ENCODE measurements around the gene GCLC.

GCLC gene

GRCh38 chr6:53520320-53520928 is 24.5 kb downstream of the GCLC start:
- no peak overlapping the region for H3K9ac ChIP-seq (ENCODE audit: low read length)
- no peaks in the 10 kb centered on the region for H3K9me3 ChIP-seq (ENCODE audit: low read length)
- H3K4me1 ChIP-seq (ENCODE audit: insufficient read depth, low read length), result peaks cover 33% of the 10 kb centered on the region
- H3K27ac ChIP-seq (ENCODE audit: low read depth, low read length), result no peak overlapping the region
- no peaks in the 10 kb centered on the region for H3K27me3 ChIP-seq (ENCODE audit: control insufficient read depth in 1 of 2, insufficient read depth in 2 of 2, low read length in 2 of 2)
- H3K36me3 ChIP-seq (ENCODE audit: insufficient read depth, low read length), result peaks cover 25% of the 10 kb centered on the region
- H3K4me3 ChIP-seq (ENCODE audit: low read depth in 1 of 2, low read length in 2 of 2), result no peak overlapping the region

GRCh38 chr6:53518862-53519261 is 26.0 kb downstream of the GCLC start:
- Histone ChIP-seq H3K36me3 (ENCODE audit: insufficient read depth, low read length) (peaks cover 31% of the 10 kb centered on the region), H3K27ac (ENCODE audit: low read depth, low read length) (no peak overlapping the region)

GRCh38 chr6:53517021-53517420 is 27.9 kb downstream of the GCLC start:
- H3K27ac ChIP-seq (ENCODE audit: low read depth, low read length), result no peak overlapping the region
- peaks cover 31% of the 10 kb centered on the region for H3K36me3 ChIP-seq (ENCODE audit: insufficient read depth, low read length)
- H3K9me3 ChIP-seq (ENCODE audit: low read length), result no peaks in the 10 kb centered on the region
- no peak overlapping the region for H3K9ac ChIP-seq (ENCODE audit: low read length)
- no peak overlapping the region for H3K4me3 ChIP-seq (ENCODE audit: low read depth in 1 of 2, low read length in 2 of 2)
- H3K4me1 ChIP-seq (ENCODE audit: insufficient read depth, low read length), result peaks cover 20% of the 10 kb centered on the region
- H3K27me3 ChIP-seq (ENCODE audit: control insufficient read depth in 1 of 2, insufficient read depth in 2 of 2, low read length in 2 of 2), result no peaks in the 10 kb centered on the region

More at GRCh38 chr6:53518862-53519261, 26.0 kb downstream of the GCLC start:
- H3K4me3 ChIP-seq (ENCODE audit: low read depth in 1 of 2, low read length in 2 of 2), result no peak overlapping the region
- H3K9me3 ChIP-seq (ENCODE audit: low read length), result no peaks in the 10 kb centered on the region
- H3K9ac ChIP-seq (ENCODE audit: low read length), result no peak overlapping the region
- H3K27me3 ChIP-seq (ENCODE audit: control insufficient read depth in 1 of 2, insufficient read depth in 2 of 2, low read length in 2 of 2), result no peaks in the 10 kb centered on the region
- peaks cover 24% of the 10 kb centered on the region for H3K4me1 ChIP-seq (ENCODE audit: insufficient read depth, low read length)

GRCh38 chr6:53514677-53515076 is 30.2 kb downstream of the GCLC start:
- no peaks in the 10 kb centered on the region for H3K9me3 ChIP-seq (ENCODE audit: low read length)
- no peak overlapping the region for H3K27ac ChIP-seq (ENCODE audit: low read depth, low read length)
- H3K27me3 ChIP-seq (ENCODE audit: control insufficient read depth in 1 of 2, insufficient read depth in 2 of 2, low read length in 2 of 2), result no peaks in the 10 kb centered on the region
- H3K4me3 ChIP-seq (ENCODE audit: low read depth in 1 of 2, low read length in 2 of 2), result no peak overlapping the region
- H3K9ac ChIP-seq (ENCODE audit: low read length), result no peak overlapping the region
- H3K4me1 ChIP-seq (ENCODE audit: insufficient read depth, low read length), result peaks cover 21% of the 10 kb centered on the region
- H3K36me3 ChIP-seq (ENCODE audit: insufficient read depth, low read length), result peaks cover 28% of the 10 kb centered on the region

- Histone ChIP-seq H3K9me3 (ENCODE audit: low read length) (no peaks in the 10 kb centered on the region), H3K27me3 (ENCODE audit: control insufficient read depth in 1 of 2, insufficient read depth in 2 of 2, low read length in 2 of 2) (no peaks in the 10 kb centered on the region), H3K4me1 (ENCODE audit: insufficient read depth, low read length) (peaks cover 21% of the 10 kb centered on the region), H3K9ac (ENCODE audit: low read length) (no peak overlapping the region), H3K36me3 (ENCODE audit: insufficient read depth, low read length) (peaks cover 32% of the 10 kb centered on the region), H3K27ac (ENCODE audit: low read depth, low read length) (peak overlapping the region; percentile 44), H3K4me3 (ENCODE audit: low read depth in 1 of 2, low read length in 2 of 2) (no peak overlapping the region)
Measured at GRCh38 chr6:53513519-53513966, 31.4 kb downstream of the GCLC start.

- no peak overlapping the region for H3K9ac ChIP-seq (ENCODE audit: low read length)
- H3K27me3 ChIP-seq (ENCODE audit: control insufficient read depth in 1 of 2, insufficient read depth in 2 of 2, low read length in 2 of 2), result no peaks in the 10 kb centered on the region
- H3K9me3 ChIP-seq (ENCODE audit: low read length), result no peaks in the 10 kb centered on the region
- H3K36me3 ChIP-seq (ENCODE audit: insufficient read depth, low read length), result peaks cover 34% of the 10 kb centered on the region
- peak overlapping the region; percentile 44 for H3K27ac ChIP-seq (ENCODE audit: low read depth, low read length)
- no peak overlapping the region for H3K4me3 ChIP-seq (ENCODE audit: low read depth in 1 of 2, low read length in 2 of 2)
- peaks cover 21% of the 10 kb centered on the region for H3K4me1 ChIP-seq (ENCODE audit: insufficient read depth, low read length)
Measured at GRCh38 chr6:53513056-53513455, 31.8 kb downstream of the GCLC start.

GRCh38 chr6:53512626-53513025 is 32.3 kb downstream of the GCLC start:
- Histone ChIP-seq H3K36me3 (ENCODE audit: insufficient read depth, low read length) (peaks cover 34% of the 10 kb centered on the region), H3K4me3 (ENCODE audit: low read depth in 1 of 2, low read length in 2 of 2) (no peak overlapping the region), H3K9me3 (ENCODE audit: low read length) (no peaks in the 10 kb centered on the region), H3K4me1 (ENCODE audit: insufficient read depth, low read length) (peaks cover 21% of the 10 kb centered on the region), H3K27ac (ENCODE audit: low read depth, low read length) (peak overlapping the region; percentile 44), H3K9ac (ENCODE audit: low read length) (no peak overlapping the region), H3K27me3 (ENCODE audit: control insufficient read depth in 1 of 2, insufficient read depth in 2 of 2, low read length in 2 of 2) (no peaks in the 10 kb centered on the region)

GRCh38 chr6:53510746-53511145 is 34.2 kb downstream of the GCLC start:
- Histone ChIP-seq H3K36me3 (ENCODE audit: insufficient read depth, low read length) (peaks cover 42% of the 10 kb centered on the region), H3K9me3 (ENCODE audit: low read length) (no peaks in the 10 kb centered on the region), H3K9ac (ENCODE audit: low read length) (no peak overlapping the region), H3K4me3 (ENCODE audit: low read depth in 1 of 2, low read length in 2 of 2) (no peak overlapping the region), H3K27me3 (ENCODE audit: control insufficient read depth in 1 of 2, insufficient read depth in 2 of 2, low read length in 2 of 2) (no peaks in the 10 kb centered on the region), H3K27ac (ENCODE audit: low read depth, low read length) (no peak overlapping the region), H3K4me1 (ENCODE audit: insufficient read depth, low read length) (peaks cover 21% of the 10 kb centered on the region)

GRCh38 chr6:53506872-53507271 is 38.0 kb downstream of the GCLC start:
- H3K27ac ChIP-seq (ENCODE audit: low read depth, low read length), result no peak overlapping the region
- H3K4me1 ChIP-seq (ENCODE audit: insufficient read depth, low read length), result no peaks in the 10 kb centered on the region
- H3K36me3 ChIP-seq (ENCODE audit: insufficient read depth, low read length), result peaks cover 58% of the 10 kb centered on the region
- H3K4me3 ChIP-seq (ENCODE audit: low read depth in 1 of 2, low read length in 2 of 2), result no peak overlapping the region
- H3K9ac ChIP-seq (ENCODE audit: low read length), result no peak overlapping the region
- no peaks in the 10 kb centered on the region for H3K27me3 ChIP-seq (ENCODE audit: control insufficient read depth in 1 of 2, insufficient read depth in 2 of 2, low read length in 2 of 2)
- no peaks in the 10 kb centered on the region for H3K9me3 ChIP-seq (ENCODE audit: low read length)

- H3K4me3 ChIP-seq (ENCODE audit: low read depth in 1 of 2, low read length in 2 of 2), result no peak overlapping the region
- peaks cover 59% of the 10 kb centered on the region for H3K36me3 ChIP-seq (ENCODE audit: insufficient read depth, low read length)
- no peak overlapping the region for H3K27ac ChIP-seq (ENCODE audit: low read depth, low read length)
- no peaks in the 10 kb centered on the region for H3K9me3 ChIP-seq (ENCODE audit: low read length)
- H3K9ac ChIP-seq (ENCODE audit: low read length), result no peak overlapping the region
- H3K4me1 ChIP-seq (ENCODE audit: insufficient read depth, low read length), result no peaks in the 10 kb centered on the region
- no peaks in the 10 kb centered on the region for H3K27me3 ChIP-seq (ENCODE audit: control insufficient read depth in 1 of 2, insufficient read depth in 2 of 2, low read length in 2 of 2)
Measured at GRCh38 chr6:53504512-53504911, 40.4 kb downstream of the GCLC start.

GRCh38 chr6:53503060-53503459 is 41.8 kb downstream of the GCLC start:
- no peaks in the 10 kb centered on the region for H3K4me1 ChIP-seq (ENCODE audit: insufficient read depth, low read length)
- no peak overlapping the region for H3K4me3 ChIP-seq (ENCODE audit: low read depth in 1 of 2, low read length in 2 of 2)
- H3K36me3 ChIP-seq (ENCODE audit: insufficient read depth, low read length), result peaks cover 57% of the 10 kb centered on the region
- H3K9me3 ChIP-seq (ENCODE audit: low read length), result no peaks in the 10 kb centered on the region
- H3K9ac ChIP-seq (ENCODE audit: low read length), result no peak overlapping the region
- H3K27me3 ChIP-seq (ENCODE audit: control insufficient read depth in 1 of 2, insufficient read depth in 2 of 2, low read length in 2 of 2), result no peaks in the 10 kb centered on the region
- H3K27ac ChIP-seq (ENCODE audit: low read depth, low read length), result no peak overlapping the region

- H3K4me1 ChIP-seq (ENCODE audit: insufficient read depth, low read length), result peaks cover 10% of the 10 kb centered on the region
- H3K27me3 ChIP-seq (ENCODE audit: control insufficient read depth in 1 of 2, insufficient read depth in 2 of 2, low read length in 2 of 2), result no peaks in the 10 kb centered on the region
- H3K9ac ChIP-seq (ENCODE audit: low read length), result no peak overlapping the region
- H3K36me3 ChIP-seq (ENCODE audit: insufficient read depth, low read length), result peaks cover 48% of the 10 kb centered on the region
- no peak overlapping the region for H3K27ac ChIP-seq (ENCODE audit: low read depth, low read length)
- no peaks in the 10 kb centered on the region for H3K9me3 ChIP-seq (ENCODE audit: low read length)
- no peak overlapping the region for H3K4me3 ChIP-seq (ENCODE audit: low read depth in 1 of 2, low read length in 2 of 2)
Measured at GRCh38 chr6:53501432-53501831, 43.5 kb downstream of the GCLC start.
